HG03135 (cell line): ENCODE data around the gene PTPRG.

Experiments
- ATAC-seq: cut with Tn5 transposase; IDR thresholded peaks from one replicate; pipeline ENCODE4 v1.9.1; 2021; ENCODE audit warnings: mild to moderate bottlenecking, moderate library complexity; ENCODE audit not compliant: unreplicated experiment

Gene PTPRG

DNA sequence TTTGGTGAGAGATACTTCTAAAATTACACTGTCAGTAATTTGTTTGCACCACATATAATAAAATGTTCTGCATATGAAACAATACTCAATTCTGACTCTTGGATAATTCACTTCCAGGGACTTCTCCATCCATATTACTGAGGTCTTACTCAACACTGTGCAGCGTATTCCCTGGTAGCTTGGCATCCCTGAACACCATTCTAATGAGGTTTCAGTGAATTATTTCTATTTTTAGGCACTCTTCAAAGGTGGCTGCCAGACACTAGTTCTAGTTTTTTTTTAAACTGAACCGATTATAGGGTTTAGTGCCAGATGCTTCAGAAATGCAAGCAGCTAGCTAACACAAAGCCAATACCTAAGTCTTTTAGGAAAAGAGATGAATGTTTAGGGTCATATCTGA, 528.7 kb downstream of the PTPRG start:
- ATAC-seq, result no peak

GRCh38 chr3:62090519-62090918, 529.1 kb downstream of the PTPRG start:
- no peak for ATAC-seq

DNA sequence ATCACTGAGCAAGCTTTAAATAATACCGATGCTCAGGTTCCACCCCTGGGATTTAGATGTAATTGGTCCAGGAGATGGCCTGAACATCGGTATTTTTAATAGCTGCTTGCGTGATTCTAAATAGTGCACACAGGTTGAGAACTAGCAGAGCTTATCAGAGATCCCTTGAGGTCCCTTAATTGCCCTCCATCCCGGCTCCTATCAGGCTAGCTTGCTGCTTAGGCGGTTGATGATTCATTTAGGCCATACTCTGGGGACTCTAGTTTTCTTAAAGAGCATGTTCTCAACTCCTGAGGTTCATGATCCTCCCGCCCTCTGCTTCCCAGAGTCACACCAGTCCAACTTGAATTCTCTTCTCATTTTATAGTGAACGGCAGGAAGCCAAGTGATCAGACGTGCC, 531.7 kb downstream of the PTPRG start:
- no peak for ATAC-seq

DNA sequence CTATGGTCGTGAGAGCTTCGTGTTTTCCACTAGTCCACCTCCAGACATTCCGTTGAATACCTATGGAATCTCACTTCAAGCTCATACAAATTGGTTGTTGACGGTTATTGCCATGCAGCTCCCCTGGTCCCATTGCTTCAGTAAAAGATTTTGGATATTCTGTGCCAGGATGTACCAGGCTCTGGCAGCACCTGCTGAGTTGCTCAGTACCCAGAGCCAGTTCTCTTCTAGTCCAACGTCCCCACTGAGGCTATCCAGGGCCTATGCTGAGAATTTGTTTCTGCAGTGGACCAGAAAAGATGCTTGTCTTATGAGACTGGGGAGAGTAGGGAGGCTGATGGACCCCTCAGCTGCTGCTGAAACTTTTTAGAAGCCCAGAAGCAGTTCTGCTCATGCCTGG, 533.1 kb downstream of the PTPRG start:
- ATAC-seq, result no peak

- ATAC-seq, result no peak
These were observed 533.7 kb downstream of the PTPRG start for GRCh38 chr3:62095080-62095479.

GRCh38 chr3:62095756-62096155, 534.4 kb downstream of the PTPRG start:
- no peak for ATAC-seq

DNA sequence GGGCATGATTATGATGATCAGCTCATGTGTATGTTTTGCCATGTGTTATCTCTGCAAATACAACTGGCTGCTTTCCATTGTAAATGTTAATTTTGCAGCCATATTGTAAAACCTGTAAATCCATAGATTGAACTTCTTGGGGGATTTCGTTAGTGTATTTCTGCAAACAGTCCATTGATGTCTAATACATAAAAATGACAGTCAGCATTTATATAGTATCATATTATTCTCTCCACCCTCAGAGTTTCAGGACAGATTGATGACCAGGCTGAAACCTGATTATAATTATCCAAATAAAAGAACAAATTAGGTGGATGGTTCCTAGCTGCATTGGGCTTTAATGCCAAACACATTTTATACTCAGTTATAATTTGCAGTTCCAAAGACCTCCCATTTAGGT, 535.1 kb downstream of the PTPRG start:
- ATAC-seq, result no peak

DNA sequence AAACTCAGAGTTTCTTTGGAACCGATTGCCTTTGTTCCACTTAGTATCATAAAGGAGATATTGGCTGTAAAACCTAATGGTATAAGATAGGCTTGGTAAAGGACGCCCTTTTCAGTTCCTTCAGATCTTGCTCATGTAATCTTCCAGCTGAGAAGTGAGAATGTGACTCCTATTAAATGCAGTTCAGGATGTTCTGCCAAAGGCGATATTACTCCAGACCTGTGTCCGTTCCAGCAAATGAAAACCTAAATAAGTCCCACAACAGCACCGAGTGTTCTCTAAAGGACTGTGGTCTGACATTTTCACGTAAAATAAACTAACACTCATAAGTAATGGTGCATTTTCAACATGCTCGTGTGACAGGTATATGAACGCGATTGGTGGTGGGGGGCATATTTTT, 535.8 kb downstream of the PTPRG start:
- ATAC-seq, result no peak

DNA sequence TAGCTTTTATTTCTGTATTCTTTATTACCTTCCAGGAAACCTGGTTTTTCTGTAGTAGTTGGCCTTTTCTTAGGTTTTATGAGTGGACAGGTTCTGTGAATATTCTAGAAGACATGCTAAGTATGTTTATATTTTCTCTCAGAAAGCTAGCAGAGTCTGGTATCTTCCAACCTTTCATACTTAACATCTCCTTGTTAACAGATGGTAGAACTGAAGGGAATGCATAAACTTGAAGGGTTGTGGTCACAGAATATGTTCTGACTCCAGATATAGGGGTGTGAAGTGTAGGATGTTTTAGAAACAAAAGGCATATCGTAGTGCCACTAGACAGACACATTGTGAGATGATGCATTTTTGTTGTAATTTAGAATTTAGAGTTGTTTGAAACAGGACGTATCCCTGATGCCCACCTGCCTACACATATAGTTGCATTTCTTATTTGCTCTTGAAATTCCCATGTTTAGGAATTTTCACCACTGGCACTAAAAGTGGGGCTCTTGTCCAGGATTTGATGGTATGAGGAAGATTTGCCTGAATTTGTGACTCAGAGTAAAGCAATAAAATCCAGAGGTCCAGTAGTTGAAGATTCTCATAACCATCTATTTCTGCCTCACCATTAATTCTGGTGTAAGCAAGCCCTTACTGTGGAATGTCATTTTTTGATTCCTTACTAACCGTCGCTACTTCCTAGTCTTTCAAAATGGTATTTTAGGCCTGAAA, 537.4 kb downstream of the PTPRG start:
- no peak for ATAC-seq

DNA sequence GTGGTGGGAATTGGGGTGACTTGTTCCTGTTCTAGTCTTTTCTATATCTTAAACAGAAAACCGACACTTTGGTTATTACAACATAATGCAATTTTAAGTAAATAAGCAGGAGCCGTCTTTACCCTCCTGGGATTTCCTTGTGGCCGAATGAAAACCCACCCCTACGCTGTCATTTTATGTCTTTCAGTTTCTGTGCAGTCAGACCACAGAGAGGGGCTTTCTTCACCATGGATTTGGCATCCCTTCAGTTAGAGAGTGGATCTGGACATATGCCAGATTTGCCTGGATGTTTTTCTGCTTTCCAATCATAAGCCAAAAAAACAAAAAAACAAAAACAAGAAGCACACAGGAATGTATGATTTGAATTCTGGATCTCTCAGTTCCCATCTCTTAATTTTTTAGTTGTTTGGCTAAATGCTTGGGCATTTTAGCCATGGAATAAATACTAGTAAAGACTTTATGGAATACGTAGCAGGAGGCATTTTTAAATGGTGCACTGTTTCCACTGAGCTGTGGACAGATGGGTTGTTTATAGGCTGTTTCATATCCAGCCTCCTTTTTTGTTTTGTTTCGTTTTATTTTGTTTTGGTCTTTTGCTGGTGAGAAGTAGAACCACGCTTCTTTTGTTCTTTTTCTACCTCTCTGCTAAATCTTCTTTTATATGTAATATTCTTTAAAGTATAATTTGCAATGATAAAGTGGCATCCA, 539.1 kb downstream of the PTPRG start:
- ATAC-seq, result no peak

- ATAC-seq, result no peak
These were observed 540.1 kb downstream of the PTPRG start for GRCh38 chr3:62101488-62101887.

DNA sequence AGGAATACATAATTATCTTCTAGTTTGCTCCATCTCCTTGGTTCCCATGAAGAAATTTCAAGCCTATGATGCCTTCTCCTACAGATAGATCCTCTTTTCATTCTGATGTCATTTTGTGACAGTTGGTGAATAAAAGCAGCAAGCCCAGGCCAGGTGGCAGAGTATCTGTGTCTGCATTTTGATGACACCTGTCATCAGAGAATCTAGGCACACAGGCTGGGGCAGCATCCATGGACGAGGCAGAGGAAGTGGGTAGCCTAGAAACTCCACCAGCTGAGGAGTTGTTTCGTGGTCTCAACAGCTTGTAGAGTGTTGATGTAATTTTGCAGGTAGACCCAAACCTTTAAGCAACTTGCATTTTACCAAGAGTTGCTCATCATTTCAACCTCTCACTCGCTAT, 542.2 kb downstream of the PTPRG start:
- no peak for ATAC-seq

- no peak for ATAC-seq
These were observed 548.2 kb downstream of the PTPRG start for GRCh38 chr3:62109534-62109933.

GRCh38 chr3:62110443-62111225, 549.3 kb downstream of the PTPRG start:
- no peak for ATAC-seq

GRCh38 chr3:62113092-62113491, 551.7 kb downstream of the PTPRG start:
- ATAC-seq, result no peak

GRCh38 chr3:62114763-62115162, 553.4 kb downstream of the PTPRG start:
- no peak for ATAC-seq

GRCh38 chr3:62117903-62118548, 556.7 kb downstream of the PTPRG start:
- ATAC-seq, result no peak

- ATAC-seq, result no peak
These were observed 557.8 kb downstream of the PTPRG start for GRCh38 chr3:62119139-62119538.

GRCh38 chr3:62122819-62123218, 561.4 kb downstream of the PTPRG start:
- no peak for ATAC-seq

DNA sequence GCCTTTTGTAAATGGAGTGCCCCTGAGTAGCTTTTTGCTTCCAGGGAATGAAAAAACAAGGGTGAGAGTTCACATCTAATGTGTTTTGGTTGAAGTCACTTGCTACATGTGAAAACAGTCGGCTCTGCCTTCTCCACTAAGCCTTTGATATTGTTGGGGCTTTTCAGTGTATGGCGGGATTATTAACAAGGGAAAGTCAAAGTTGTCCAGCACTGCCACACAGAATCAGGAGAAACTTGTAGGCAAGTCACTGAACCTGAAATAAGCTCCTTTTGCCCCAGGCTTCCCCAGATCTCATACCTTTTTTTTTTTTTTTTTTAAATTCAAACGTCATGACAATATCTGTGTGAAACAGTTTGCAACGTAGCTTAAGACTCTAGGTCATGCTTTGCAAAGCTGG, 564.0 kb downstream of the PTPRG start:
- no peak for ATAC-seq

DNA sequence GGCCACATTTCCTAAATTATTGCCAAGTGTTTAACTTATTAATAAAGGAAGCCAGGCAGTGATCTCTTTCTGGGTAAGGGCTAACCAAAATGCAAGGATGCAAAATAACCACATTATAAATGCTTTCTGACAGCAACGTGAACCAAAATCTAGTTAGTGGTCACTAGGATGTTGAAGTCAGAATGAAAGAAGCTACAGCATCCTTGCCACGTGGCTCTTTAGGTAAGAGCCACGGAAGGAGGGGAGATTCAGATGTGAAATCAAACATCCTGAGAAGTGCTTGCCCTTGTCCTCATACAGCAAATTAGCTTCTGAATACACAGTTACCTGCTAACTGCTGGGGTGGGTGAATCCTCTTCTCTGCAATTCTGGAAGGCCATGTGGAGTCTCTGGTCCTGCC, 565.7 kb downstream of the PTPRG start:
- ATAC-seq, result no peak
